Endodermal cell (in vitro differentiated cells): Measurements from ENCODE around the gene ARL3. TPM values are rescaled to one million over a fixed set of nuclear protein-coding genes. Genes with fewer than 3 reads are reported as not detected.
A peak's percentile ranks its signal among the peaks of the same experiment; 100 is the strongest.

ENCODE experiments used
- DNase-seq: peaks from one replicate; pipeline ENCODE4 v3.0.0-alpha.2; 2017
- H3K27ac ChIP-seq: 2 replicates; pipeline ENCODE4 v1.5.1; 2013; ENCODE audit warnings: mild to moderate bottlenecking, low read depth, low read length, moderate library complexity
- H3K27me3 ChIP-seq: 2 replicates; pipeline ENCODE4 v1.6.1; 2013; ENCODE audit warnings: mild to moderate bottlenecking, low read length, moderate library complexity; ENCODE audit not compliant: insufficient read depth, control insufficient read depth, poor library complexity, severe bottlenecking
- H3K36me3 ChIP-seq: 2 replicates; pipeline ENCODE4 v1.7.0; 2013; ENCODE audit warnings: mild to moderate bottlenecking, low read length, moderate library complexity; ENCODE audit not compliant: control insufficient read depth, insufficient read depth
- H3K4me1 ChIP-seq: one replicate; pipeline ENCODE4 v1.7.0; 2013; ENCODE audit warnings: low read length; ENCODE audit not compliant: control insufficient read depth, insufficient read depth
- H3K4me3 ChIP-seq: 2 replicates; pipeline ENCODE4 v1.5.1; 2013; ENCODE audit warnings: mild to moderate bottlenecking, low read length, moderate library complexity
- H3K9ac ChIP-seq: 2 replicates; pipeline ENCODE4 v1.6.1; 2013; ENCODE audit warnings: mild to moderate bottlenecking, low read length, moderate library complexity; ENCODE audit not compliant: poor library complexity, severe bottlenecking; ENCODE audit errors: extremely low read depth
- H3K9me3 ChIP-seq: 2 replicates; pipeline ENCODE4 v1.6.1; 2013; ENCODE audit warnings: mild to moderate bottlenecking, low read length, moderate library complexity; ENCODE audit not compliant: control insufficient read depth
- H3K27ac Mint-ChIP-seq: 2 replicates; pipeline ENCODE4 v1.8.0; 2020; ENCODE audit warnings: mixed read lengths
- H3K27me3 Mint-ChIP-seq: 2 replicates; pipeline ENCODE4 v1.8.0; 2021; ENCODE audit warnings: mild to moderate bottlenecking, mixed read lengths; ENCODE audit not compliant: insufficient read depth
- H3K36me3 Mint-ChIP-seq: 2 replicates; pipeline ENCODE4 v1.8.0; 2020; ENCODE audit warnings: low read depth, mixed read lengths
- H3K4me1 Mint-ChIP-seq: 2 replicates; pipeline ENCODE4 v1.8.0; 2020; ENCODE audit warnings: mixed read lengths
- H3K4me3 Mint-ChIP-seq: 2 replicates; pipeline ENCODE4 v1.8.0; 2020; ENCODE audit warnings: mild to moderate bottlenecking, moderate library complexity, mixed read lengths
- H3K9me3 Mint-ChIP-seq: 2 replicates; pipeline ENCODE4 v1.8.0; 2020; ENCODE audit warnings: mild to moderate bottlenecking, mixed read lengths
- WGBS, 2 experiments: methylation state at CpG; one replicate each; pipeline versions ENCODE4 v1.1.5 to v1.1.7; 2013; ENCODE audit warnings: missing lambda C conversion rate in 2 of 2, mixed read lengths in 1 of 2; ENCODE audit not compliant: insufficient coverage in 1 of 2, insufficient read length in 1 of 2; 5-methylcytosine and 5-hydroxymethylcytosine counted together
- total RNA-seq, 2 donors: library from RNA; stranded (reverse); fragmentation: NEBNext Ultra II Directional in 1 of 2; extraction: Animal tissue kit (Norgen Biotek cat#: 25700) in 1 of 2; gene quantifications; 2 replicates in 1 of 2; 3 replicates in 1 of 2; pipeline ENCODE4 v1.2.1, GENCODE V29; 2021
- TF ChIP-seq, protein P1 (sequence below): fragments of 200-600 bp; sonication (generic); conservative IDR thresholded peaks from 2 replicates; pipeline ENCODE4 v1.5.0; 2021; ENCODE audit warnings: antibody characterized with exemption, mild to moderate bottlenecking

ARL3 gene
- total RNA-seq, 2 donors from 2014 or later: 20.3 to 25.6 TPM

DNA sequence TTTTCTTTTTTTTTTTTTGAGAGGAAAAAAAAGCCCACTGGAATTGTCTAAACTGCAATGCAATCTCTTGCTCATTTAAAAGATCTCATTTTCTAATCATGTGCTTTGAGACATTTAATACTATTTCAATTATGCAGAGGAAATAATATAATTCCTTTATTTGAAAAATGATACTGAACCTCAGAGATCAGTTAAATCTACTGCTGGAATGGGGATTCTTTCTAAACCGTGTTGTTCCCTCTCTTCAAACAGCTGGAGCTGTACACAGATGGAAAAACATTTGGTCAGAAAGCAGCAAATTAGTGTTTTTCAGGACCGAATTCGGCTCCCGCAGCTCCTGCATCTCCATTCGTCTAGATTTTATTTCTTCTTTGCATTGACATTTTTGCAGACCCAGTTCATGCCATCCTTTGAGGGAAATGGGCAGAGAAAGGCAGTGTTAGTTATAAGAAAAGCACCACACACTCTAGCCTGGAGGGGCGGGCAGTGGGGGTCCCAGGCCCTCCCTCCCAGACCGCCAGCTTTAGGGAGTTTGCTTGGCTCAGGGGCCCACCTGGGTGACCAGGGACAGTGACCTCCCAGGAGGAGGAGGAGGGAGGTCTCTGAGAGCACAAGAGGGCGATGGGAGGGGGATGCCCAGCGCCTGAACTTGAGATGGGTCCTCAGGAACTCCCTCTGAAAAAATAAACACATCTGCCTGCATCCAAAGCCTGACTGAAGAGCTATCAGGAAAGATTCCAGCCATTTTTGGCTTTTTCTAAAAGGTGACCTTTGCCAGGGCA lies 37.5 kb downstream of the ARL3 start:
- no peaks in the 10 kb centered on the region for H3K9me3 Mint-ChIP-seq

DNA sequence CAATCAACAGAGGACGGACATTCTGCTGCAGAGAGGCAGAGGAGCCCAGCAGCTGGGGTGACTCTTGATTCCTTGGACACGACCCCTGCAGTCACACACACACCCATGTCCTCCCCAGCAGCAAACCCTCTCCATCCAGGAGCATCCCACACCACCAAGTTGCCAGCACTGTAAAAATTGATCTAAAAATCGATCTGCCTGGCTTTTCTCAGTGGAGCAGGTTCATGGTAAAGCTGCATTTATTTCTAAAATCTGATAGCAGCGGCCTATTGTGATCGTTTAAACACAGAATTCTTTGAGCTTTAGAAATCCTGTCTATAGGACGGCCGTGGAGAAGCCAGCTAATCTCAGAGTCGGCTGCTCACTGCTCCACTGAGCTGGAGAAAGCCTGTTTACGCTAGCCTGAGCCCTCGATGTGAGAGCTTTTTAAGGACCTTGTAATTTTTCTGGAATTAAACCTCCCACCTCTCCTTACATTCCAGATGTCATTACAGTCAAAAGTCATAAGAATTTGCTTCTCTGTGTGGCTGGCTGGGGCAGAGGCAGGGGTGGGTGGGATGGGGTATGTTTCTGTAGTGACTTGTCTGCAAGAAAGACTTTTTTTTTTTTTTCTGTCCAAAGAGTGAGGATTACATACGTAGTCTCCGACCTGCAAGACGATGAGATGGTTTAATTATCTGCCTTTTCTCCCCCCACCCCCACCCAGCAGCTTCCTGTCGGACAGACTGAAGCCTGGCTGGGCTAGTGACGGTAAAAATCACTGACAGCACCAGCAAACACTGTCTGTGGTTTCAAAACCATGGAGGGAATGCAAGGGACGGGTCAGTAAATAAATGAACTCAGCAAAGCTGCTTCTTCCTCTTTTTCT lies 38.3 kb downstream of the ARL3 start:
- H3K9me3 ChIP-seq: no peaks in the 10 kb centered on the region
- H3K9ac ChIP-seq: no peak overlapping the region
- H3K4me3 ChIP-seq: no peak overlapping the region
- Mint-ChIP-seq H3K9me3 (no peaks in the 10 kb centered on the region), H3K4me1 (peaks cover 61% of the 10 kb centered on the region), H3K36me3 (peaks cover 15% of the 10 kb centered on the region), H3K4me3 (no peak overlapping the region), H3K27ac (peak overlapping the region; percentile 84), H3K27me3 (no peaks in the 10 kb centered on the region)
- H3K27ac ChIP-seq: peak overlapping the region; percentile 93
- WGBS, 2 experiments: 53 to 59% methylated on average over 9 to 16 of the region's 16 CpGs
- TF ChIP-seq, protein P1, sequence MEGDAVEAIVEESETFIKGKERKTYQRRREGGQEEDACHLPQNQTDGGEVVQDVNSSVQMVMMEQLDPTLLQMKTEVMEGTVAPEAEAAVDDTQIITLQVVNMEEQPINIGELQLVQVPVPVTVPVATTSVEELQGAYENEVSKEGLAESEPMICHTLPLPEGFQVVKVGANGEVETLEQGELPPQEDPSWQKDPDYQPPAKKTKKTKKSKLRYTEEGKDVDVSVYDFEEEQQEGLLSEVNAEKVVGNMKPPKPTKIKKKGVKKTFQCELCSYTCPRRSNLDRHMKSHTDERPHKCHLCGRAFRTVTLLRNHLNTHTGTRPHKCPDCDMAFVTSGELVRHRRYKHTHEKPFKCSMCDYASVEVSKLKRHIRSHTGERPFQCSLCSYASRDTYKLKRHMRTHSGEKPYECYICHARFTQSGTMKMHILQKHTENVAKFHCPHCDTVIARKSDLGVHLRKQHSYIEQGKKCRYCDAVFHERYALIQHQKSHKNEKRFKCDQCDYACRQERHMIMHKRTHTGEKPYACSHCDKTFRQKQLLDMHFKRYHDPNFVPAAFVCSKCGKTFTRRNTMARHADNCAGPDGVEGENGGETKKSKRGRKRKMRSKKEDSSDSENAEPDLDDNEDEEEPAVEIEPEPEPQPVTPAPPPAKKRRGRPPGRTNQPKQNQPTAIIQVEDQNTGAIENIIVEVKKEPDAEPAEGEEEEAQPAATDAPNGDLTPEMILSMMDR: no peak
- no peaks in the 10 kb centered on the region for H3K27me3 ChIP-seq
- H3K36me3 ChIP-seq: no peaks in the 10 kb centered on the region
- H3K4me1 ChIP-seq: peaks cover 19% of the 10 kb centered on the region
- no peak for DNase-seq

More for the DNA sequence above, 37.5 kb downstream of the ARL3 start:
- 85 to 86% methylated on average over 6 to 9 of the region's 9 CpGs for WGBS, 2 experiments
- H3K27me3 Mint-ChIP-seq: no peaks in the 10 kb centered on the region
- Histone ChIP-seq H3K4me1 (peaks cover 19% of the 10 kb centered on the region), H3K9ac (no peak overlapping the region), H3K27me3 (no peaks in the 10 kb centered on the region), H3K4me3 (no peak overlapping the region), H3K9me3 (peaks cover under 1% of the 10 kb centered on the region), H3K27ac (peak overlapping the region; percentile 1), H3K36me3 (peaks cover 5% of the 10 kb centered on the region)
- H3K36me3 Mint-ChIP-seq: peaks cover 20% of the 10 kb centered on the region
- peaks cover 58% of the 10 kb centered on the region for H3K4me1 Mint-ChIP-seq
- H3K4me3 Mint-ChIP-seq: no peak overlapping the region
- H3K27ac Mint-ChIP-seq: peak overlapping the region; percentile 35
- TF ChIP-seq, protein P1: no peak
- DNase-seq: no peak

DNA sequence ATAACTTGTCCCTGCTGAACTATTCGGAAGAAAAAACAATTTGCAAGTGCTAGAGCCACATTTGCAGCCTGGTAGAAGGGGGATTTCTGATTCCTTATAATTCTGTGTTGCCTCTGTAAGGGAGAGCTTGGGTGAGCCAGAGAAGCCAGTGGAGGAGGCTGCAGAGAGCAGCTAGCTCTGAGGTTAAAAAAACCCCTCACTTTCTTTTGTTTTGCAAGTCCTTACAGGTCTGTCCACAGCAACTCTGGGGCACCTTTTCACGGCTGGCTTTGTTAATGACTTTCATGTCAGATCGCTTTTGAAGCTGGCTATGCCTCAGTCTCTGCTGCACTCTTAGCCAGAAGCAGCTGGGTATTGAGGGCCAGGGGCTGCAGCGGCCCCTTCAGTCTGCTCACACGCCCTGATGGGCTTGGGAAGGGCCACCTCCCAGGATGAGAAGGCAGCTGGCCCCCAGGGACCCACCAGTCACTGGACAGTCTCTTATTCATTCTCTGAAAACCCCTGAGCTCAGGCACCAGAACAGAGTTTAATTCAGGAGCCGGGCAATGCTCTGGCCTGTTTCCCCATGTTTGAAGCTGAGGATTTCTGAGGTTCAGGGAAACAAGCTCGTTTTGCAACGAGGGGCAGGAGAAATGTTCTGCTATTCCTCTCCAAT lies 39.1 kb downstream of the ARL3 start:
- peaks cover 68% of the 10 kb centered on the region for H3K4me1 Mint-ChIP-seq
- DNase-seq: no peak
- H3K27ac Mint-ChIP-seq: peak overlapping the region; percentile 84
- Histone ChIP-seq H3K27ac (peak overlapping the region; percentile 93), H3K9me3 (no peaks in the 10 kb centered on the region), H3K9ac (no peak overlapping the region), H3K4me1 (peaks cover 19% of the 10 kb centered on the region), H3K4me3 (no peak overlapping the region), H3K27me3 (no peaks in the 10 kb centered on the region), H3K36me3 (no peaks in the 10 kb centered on the region)
- H3K36me3 Mint-ChIP-seq: peaks cover 8% of the 10 kb centered on the region
- TF ChIP-seq, protein P1: no peak
- WGBS, 2 experiments: 59 to 61% methylated on average over 8 of the region's 8 CpGs
- H3K9me3 Mint-ChIP-seq: no peaks in the 10 kb centered on the region
- H3K4me3 Mint-ChIP-seq: no peak overlapping the region
- no peaks in the 10 kb centered on the region for H3K27me3 Mint-ChIP-seq
